ENCODE results near the gene IL34. TPM values are rescaled to one million over a fixed set of nuclear protein-coding genes. Genes with fewer than 3 reads are reported as not detected.

Gene IL34
- total and polyA plus RNA-seq, 2 of the 13 experiments (the other 11 are each of a cell fraction or from before 2014, with no cell fraction given), result 1.2 to 1.3 TPM

DNA sequence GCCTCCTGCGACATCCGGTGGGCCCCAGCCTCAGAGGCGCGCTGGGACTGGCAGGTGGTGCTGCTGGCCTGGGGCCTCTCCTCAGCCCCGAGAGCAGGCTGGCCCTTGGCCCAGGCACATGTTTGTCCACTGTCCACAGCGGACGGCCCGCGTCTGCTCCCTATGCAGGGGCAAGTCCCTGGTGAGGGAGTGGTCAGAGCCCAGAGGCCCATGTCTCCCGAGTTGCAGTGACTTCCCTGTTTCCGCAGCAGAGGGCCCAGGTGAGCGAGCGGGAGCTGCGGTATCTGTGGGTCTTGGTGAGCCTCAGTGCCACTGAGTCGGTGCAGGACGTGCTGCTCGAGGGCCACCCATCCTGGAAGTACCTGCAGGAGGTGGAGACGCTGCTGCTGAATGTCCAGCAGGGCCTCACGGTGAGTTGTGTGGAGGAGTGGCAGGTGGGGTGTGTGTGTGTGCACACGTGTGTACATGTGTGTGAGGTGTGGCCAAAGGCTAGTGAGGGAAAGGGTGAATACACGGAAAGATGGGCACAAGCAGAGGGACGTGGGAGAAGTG lies 10.4 kb downstream of the IL34 start (continued):
- TF ChIP-seq ZKSCAN5 (CRISPR knock-in tag; IDR thresholded peaks at IDR 0.05) (peak; percentile 79; the same call in 1 of the 2 replicates), FOXK2 (IDR thresholded peaks at IDR 0.05) (no peak), EEA1 (CRISPR knock-in tag; IDR thresholded peaks at IDR 0.05; ENCODE audit: borderline replicate concordance) (peak; percentile 78; the same call in 1 of the 2 replicates), CBFB (CRISPR knock-in tag; IDR thresholded peaks at IDR 0.05) (no peak), FOSL2 (CRISPR knock-in tag; IDR thresholded peaks at IDR 0.05) (peak; percentile 53; the same call in 1 of the 2 replicates), ZNF20 (CRISPR knock-in tag; IDR thresholded peaks at IDR 0.05) (no peak), ZNF138 (CRISPR knock-in tag; IDR thresholded peaks at IDR 0.05; ENCODE audit: low read depth) (peak; percentile 77; the same call in 1 of the 2 replicates), LCORL (IDR thresholded peaks at IDR 0.05) (no peak), LCORL (CRISPR knock-in tag; IDR thresholded peaks at IDR 0.05) (peak; percentile 96), ATRX (CRISPR knock-in tag; IDR thresholded peaks at IDR 0.05; ENCODE audit: borderline replicate concordance) (no peak), MEF2D (CRISPR knock-in tag; IDR thresholded peaks at IDR 0.05) (peak; percentile 92), CHD4 (IDR thresholded peaks at IDR 0.05; ENCODE audit: borderline replicate concordance, low read length) (no peak), KAT7 (CRISPR knock-in tag; IDR thresholded peaks at IDR 0.05; ENCODE audit: borderline replicate concordance) (peak; percentile 68), TCF12 (IDR thresholded peaks at IDR 0.05) (no peak), TCF12 (CRISPR knock-in tag; IDR thresholded peaks at IDR 0.05) (no peak)
- TF ChIP-seq, protein P1, sequence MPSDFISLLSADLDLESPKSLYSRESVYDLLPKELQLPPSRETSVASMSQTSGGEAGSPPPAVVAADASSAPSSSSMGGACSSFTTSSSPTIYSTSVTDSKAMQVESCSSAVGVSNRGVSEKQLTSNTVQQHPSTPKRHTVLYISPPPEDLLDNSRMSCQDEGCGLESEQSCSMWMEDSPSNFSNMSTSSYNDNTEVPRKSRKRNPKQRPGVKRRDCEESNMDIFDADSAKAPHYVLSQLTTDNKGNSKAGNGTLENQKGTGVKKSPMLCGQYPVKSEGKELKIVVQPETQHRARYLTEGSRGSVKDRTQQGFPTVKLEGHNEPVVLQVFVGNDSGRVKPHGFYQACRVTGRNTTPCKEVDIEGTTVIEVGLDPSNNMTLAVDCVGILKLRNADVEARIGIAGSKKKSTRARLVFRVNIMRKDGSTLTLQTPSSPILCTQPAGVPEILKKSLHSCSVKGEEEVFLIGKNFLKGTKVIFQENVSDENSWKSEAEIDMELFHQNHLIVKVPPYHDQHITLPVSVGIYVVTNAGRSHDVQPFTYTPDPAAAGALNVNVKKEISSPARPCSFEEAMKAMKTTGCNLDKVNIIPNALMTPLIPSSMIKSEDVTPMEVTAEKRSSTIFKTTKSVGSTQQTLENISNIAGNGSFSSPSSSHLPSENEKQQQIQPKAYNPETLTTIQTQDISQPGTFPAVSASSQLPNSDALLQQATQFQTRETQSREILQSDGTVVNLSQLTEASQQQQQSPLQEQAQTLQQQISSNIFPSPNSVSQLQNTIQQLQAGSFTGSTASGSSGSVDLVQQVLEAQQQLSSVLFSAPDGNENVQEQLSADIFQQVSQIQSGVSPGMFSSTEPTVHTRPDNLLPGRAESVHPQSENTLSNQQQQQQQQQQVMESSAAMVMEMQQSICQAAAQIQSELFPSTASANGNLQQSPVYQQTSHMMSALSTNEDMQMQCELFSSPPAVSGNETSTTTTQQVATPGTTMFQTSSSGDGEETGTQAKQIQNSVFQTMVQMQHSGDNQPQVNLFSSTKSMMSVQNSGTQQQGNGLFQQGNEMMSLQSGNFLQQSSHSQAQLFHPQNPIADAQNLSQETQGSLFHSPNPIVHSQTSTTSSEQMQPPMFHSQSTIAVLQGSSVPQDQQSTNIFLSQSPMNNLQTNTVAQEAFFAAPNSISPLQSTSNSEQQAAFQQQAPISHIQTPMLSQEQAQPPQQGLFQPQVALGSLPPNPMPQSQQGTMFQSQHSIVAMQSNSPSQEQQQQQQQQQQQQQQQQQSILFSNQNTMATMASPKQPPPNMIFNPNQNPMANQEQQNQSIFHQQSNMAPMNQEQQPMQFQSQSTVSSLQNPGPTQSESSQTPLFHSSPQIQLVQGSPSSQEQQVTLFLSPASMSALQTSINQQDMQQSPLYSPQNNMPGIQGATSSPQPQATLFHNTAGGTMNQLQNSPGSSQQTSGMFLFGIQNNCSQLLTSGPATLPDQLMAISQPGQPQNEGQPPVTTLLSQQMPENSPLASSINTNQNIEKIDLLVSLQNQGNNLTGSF (CRISPR knock-in tag; IDR thresholded peaks at IDR 0.05), result no peak
- TF ChIP-seq, protein P2, sequence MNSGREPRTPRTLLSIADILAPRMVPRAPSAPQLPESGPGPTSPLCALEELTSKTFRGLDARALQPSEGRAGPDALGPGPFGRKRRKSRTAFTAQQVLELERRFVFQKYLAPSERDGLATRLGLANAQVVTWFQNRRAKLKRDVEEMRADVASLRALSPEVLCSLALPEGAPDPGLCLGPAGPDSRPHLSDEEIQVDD (CRISPR knock-in tag; IDR thresholded peaks at IDR 0.05; ENCODE audit: borderline replicate concordance), result no peak; the same call in 1 of the 2 replicates
- TF ChIP-seq, protein P3, sequence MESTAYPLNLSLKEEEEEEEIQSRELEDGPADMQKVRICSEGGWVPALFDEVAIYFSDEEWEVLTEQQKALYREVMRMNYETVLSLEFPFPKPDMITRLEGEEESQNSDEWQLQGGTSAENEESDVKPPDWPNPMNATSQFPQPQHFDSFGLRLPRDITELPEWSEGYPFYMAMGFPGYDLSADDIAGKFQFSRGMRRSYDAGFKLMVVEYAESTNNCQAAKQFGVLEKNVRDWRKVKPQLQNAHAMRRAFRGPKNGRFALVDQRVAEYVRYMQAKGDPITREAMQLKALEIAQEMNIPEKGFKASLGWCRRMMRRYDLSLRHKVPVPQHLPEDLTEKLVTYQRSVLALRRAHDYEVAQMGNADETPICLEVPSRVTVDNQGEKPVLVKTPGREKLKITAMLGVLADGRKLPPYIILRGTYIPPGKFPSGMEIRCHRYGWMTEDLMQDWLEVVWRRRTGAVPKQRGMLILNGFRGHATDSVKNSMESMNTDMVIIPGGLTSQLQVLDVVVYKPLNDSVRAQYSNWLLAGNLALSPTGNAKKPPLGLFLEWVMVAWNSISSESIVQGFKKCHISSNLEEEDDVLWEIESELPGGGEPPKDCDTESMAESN (CRISPR knock-in tag; conservative IDR thresholded peaks at IDR 0.05), result peak; percentile 94
- TF ChIP-seq, protein P4, sequence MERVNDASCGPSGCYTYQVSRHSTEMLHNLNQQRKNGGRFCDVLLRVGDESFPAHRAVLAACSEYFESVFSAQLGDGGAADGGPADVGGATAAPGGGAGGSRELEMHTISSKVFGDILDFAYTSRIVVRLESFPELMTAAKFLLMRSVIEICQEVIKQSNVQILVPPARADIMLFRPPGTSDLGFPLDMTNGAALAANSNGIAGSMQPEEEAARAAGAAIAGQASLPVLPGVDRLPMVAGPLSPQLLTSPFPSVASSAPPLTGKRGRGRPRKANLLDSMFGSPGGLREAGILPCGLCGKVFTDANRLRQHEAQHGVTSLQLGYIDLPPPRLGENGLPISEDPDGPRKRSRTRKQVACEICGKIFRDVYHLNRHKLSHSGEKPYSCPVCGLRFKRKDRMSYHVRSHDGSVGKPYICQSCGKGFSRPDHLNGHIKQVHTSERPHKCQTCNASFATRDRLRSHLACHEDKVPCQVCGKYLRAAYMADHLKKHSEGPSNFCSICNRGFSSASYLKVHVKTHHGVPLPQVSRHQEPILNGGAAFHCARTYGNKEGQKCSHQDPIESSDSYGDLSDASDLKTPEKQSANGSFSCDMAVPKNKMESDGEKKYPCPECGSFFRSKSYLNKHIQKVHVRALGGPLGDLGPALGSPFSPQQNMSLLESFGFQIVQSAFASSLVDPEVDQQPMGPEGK (CRISPR knock-in tag; IDR thresholded peaks at IDR 0.05), result peak; percentile 82; the same call in 1 of the 2 replicates
- TF ChIP-seq, protein P5, sequence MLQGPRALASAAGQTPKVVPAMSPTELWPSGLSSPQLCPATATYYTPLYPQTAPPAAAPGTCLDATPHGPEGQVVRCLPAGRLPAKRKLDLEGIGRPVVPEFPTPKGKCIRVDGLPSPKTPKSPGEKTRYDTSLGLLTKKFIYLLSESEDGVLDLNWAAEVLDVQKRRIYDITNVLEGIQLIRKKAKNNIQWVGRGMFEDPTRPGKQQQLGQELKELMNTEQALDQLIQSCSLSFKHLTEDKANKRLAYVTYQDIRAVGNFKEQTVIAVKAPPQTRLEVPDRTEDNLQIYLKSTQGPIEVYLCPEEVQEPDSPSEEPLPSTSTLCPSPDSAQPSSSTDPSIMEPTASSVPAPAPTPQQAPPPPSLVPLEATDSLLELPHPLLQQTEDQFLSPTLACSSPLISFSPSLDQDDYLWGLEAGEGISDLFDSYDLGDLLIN (CRISPR knock-in tag; IDR thresholded peaks at IDR 0.05; ENCODE audit: borderline replicate concordance), result peak; percentile 34; the same call in 1 of the 2 replicates
